HepG2 (cell line): Measurements from ENCODE around the gene ARAP1. TPM values are rescaled to one million over a fixed set of nuclear protein-coding genes. Genes with fewer than 3 reads are reported as not detected.
A peak's percentile ranks its signal among the peaks of the same experiment; 100 is the strongest.

Source experiments
- ATAC-seq: fragments of 200-7000 bp; cut with Tn5 transposase; 3 replicates; pipeline ENCODE4 v1.9.1; 2020; ENCODE audit warnings: mild to moderate bottlenecking, moderate library complexity
- BruUV-seq: library from RNA; stranded (reverse); fragments of 400-500 nt; replicated peaks from 2 replicates; lab custom pipeline; 2021; lab: Mats Ljungman, UMichigan
- CTCF ChIA-PET: fragments of 300-600 bp; formaldehyde crosslinking; extraction: SDS; loops from one replicate; lab custom pipeline; 2021; ENCODE audit warnings: low total read pairs, inconsistent platforms, low intra/inter-chr PET ratio; lab: Yijun Ruan, JAX
- POLR2A ChIA-PET: fragments of 350-600 bp; sonication (Branson Sonifier 250); formaldehyde crosslinking; loops from one replicate; lab custom pipeline; 2020; ENCODE audit warnings: antibody characterized with exemption, inconsistent platforms; lab: Yijun Ruan, JAX
- DNase-seq: peaks from one replicate; pipeline ENCODE4 v3.0.0-alpha.2; 2015; ENCODE audit warnings: low spot score
- FAIRE-seq: peaks from 3 replicates; lab custom pipeline; 2011; peaks lifted over from hg19 to GRCh38; lab: Jason Lieb, UNC
- H2AFZ ChIP-seq: one replicate; pipeline ENCODE4 v1.6.1; 2011; ENCODE audit warnings: low read length, inconsistent platforms
- H3K27ac ChIP-seq: fragments of 300-600 bp; 3 replicates; pipeline ENCODE4 v1.8.0; 2011; ENCODE audit warnings: mixed run types, mild to moderate bottlenecking, mixed read lengths, low read length, inconsistent platforms; ENCODE audit not compliant: insufficient read depth; ENCODE audit errors: extremely low read length
- H3K27me3 ChIP-seq, 2 experiments: fragments of 200-600 bp in 1 of 2; 2 replicates in 1 of 2; 3 replicates in 1 of 2; pipeline versions ENCODE4 v1.6.0 to v1.8.0; 2011; ENCODE audit warnings: low read length in 2 of 2, mild to moderate bottlenecking in 2 of 2, moderate library complexity in 2 of 2, inconsistent platforms in 1 of 2; ENCODE audit not compliant: insufficient read depth in 2 of 2, control insufficient read depth in 1 of 2
- H3K36me3 ChIP-seq, 2 experiments: fragments of 200-600 bp in 1 of 2; replicated peaks in 1 of 2; 2 replicates in 1 of 2; 3 replicates in 1 of 2; pipeline versions ENCODE4 v1.5.1 to v1.8.0; 2011; ENCODE audit warnings: low read length in 2 of 2, inconsistent platforms in 1 of 2; ENCODE audit not compliant: insufficient read depth in 2 of 2, control insufficient read depth in 1 of 2
- H3K4me1 ChIP-seq: 2 replicates; pipeline ENCODE4 v1.5.1; 2012; ENCODE audit warnings: low read length, inconsistent platforms; ENCODE audit not compliant: insufficient read depth
- H3K4me2 ChIP-seq: 2 replicates; pipeline ENCODE4 v1.6.0; 2011; ENCODE audit warnings: low read depth, low read length, inconsistent platforms
- H3K4me3 ChIP-seq, 3 experiments: fragments of 200-600 bp in 1 of 3; sonication (generic), shearing (Covaris generic) in 1 of 3; replicated peaks in 1 of 3; 2 replicates each; pipeline ENCODE4 v1.5.1; 2011 to 2016; ENCODE audit warnings: low read length in 3 of 3, inconsistent platforms in 2 of 3, low read depth in 2 of 3, mild to moderate bottlenecking in 2 of 3, control low read depth in 1 of 3, mixed read lengths in 1 of 3; ENCODE audit not compliant: insufficient read depth in 1 of 3
- H3K79me2 ChIP-seq: one replicate; pipeline ENCODE4 v1.6.1; 2011; ENCODE audit warnings: low read length, inconsistent platforms; ENCODE audit not compliant: insufficient read depth
- H3K9ac ChIP-seq: 2 replicates; pipeline ENCODE4 v1.6.0; 2011; ENCODE audit warnings: mild to moderate bottlenecking, low read depth, low read length, inconsistent platforms; ENCODE audit not compliant: insufficient read depth
- H3K9me3 ChIP-seq: 2 replicates; pipeline ENCODE4 v1.5.1; 2012; ENCODE audit warnings: mild to moderate bottlenecking, low read length
- H4K20me1 ChIP-seq: 2 replicates; pipeline ENCODE4 v1.6.0; 2011; ENCODE audit warnings: inconsistent platforms, mild to moderate bottlenecking, low read length, moderate library complexity; ENCODE audit not compliant: insufficient read depth
- BCL6 ChIP-seq: IDR thresholded peaks from 2 replicates; pipeline ENCODE4 v1.6.1; 2016; ENCODE audit warnings: missing genetic modification reagents, missing compliant biosample characterization
- JDP2 ChIP-seq: sonication (generic); formaldehyde crosslinking; IDR thresholded peaks from 2 replicates; pipeline ENCODE4 v1.8.1; 2022; ENCODE audit warnings: missing genetic modification reagents, borderline replicate concordance
- PCBP1 ChIP-seq: fragments of 200-400 bp; formaldehyde crosslinking; IDR thresholded peaks from 2 replicates; pipeline ENCODE4 v1.6.1; 2017; ENCODE audit warnings: mild to moderate bottlenecking, low read depth, low read length, borderline replicate concordance
- ZMYM3 ChIP-seq: sonication (generic); formaldehyde crosslinking; IDR thresholded peaks from 2 replicates; pipeline ENCODE4 v1.5.1; 2020; ENCODE audit warnings: mild to moderate bottlenecking, missing genetic modification reagents
- ZNF629 ChIP-seq: sonication (generic); formaldehyde crosslinking; conservative IDR thresholded peaks from 2 replicates; pipeline ENCODE4 v1.5.0; 2020; ENCODE audit warnings: missing genetic modification reagents
- ZNF646 ChIP-seq: sonication (generic); formaldehyde crosslinking; IDR thresholded peaks from 2 replicates; pipeline ENCODE4 v1.9.0; 2021; ENCODE audit warnings: mild to moderate bottlenecking, missing genetic modification reagents
- ZNF770 ChIP-seq: sonication (generic); formaldehyde crosslinking; IDR thresholded peaks from 2 replicates; pipeline ENCODE4 v1.5.0; 2020; ENCODE audit warnings: mild to moderate bottlenecking, missing genetic modification reagents
- WGBS: methylation state at CpG from one replicate; pipeline ENCODE4 v1.1.6; 2017; ENCODE audit warnings: low lambda C conversion rate; 5-methylcytosine and 5-hydroxymethylcytosine counted together
- in situ Hi-C: cut with HindIII; loops from 2 replicates; pipeline ENCODE4 v1.10.0; 2017; ENCODE audit warnings: low pct_unique_long_range_greater_than_20kb; ENCODE audit not compliant: extremely low pct_ligation_motif_present
- intact Hi-C: fragments of 100-400 bp; cut with micrococcal nuclease; formaldehyde crosslinking; loops from one replicate; pipeline ENCODE4 v1.10.0; 2022; ENCODE audit not compliant: unreplicated experiment
- polyA plus RNA-seq, 8 experiments: library from polyadenylated mRNA; depleted of rRNA in 3 of 8; stranded (reverse) in 7 of 8; unstranded in 1 of 8; fragments of >200 nt; fragmentation: Illumina TruSeq in 4 of 8; extraction: Trizol in 4 of 8; gene quantifications; 2 replicates each; pipeline versions ENCODE4 v1.2.1 to v1.2.3, GENCODE V29; 2011 to 2016; ENCODE audit warnings: low read depth in 4 of 8, missing spikeins in 1 of 8, mixed read lengths in 1 of 8; ENCODE audit not compliant: insufficient read depth in 1 of 8
- total RNA-seq, 5 experiments: library from RNA; depleted of rRNA; stranded (reverse); fragments of >200 nt; fragmentation: Illumina TruSeq; extraction: Trizol; gene quantifications; 2 replicates each; pipeline ENCODE4 v1.2.3, GENCODE V29; 2016; ENCODE audit warnings: low read depth in 1 of 5

Gene ARAP1
- total and polyA plus RNA-seq, 2 of the 13 experiments (the other 11 are each of a cell fraction or from before 2014, with no cell fraction given) = 43.2 to 55.5 TPM

GRCh38 chr11:72655896-72656464 lies 96.2 kb downstream of the ARAP1 start:
- intact Hi-C loops = no loop called here
- in situ Hi-C loops = no loop called here
- no peak overlapping the region for H2AFZ ChIP-seq
- H3K79me2 ChIP-seq = no peaks in the 10 kb centered on the region
- no peaks in the 10 kb centered on the region for H4K20me1 ChIP-seq
- CTCF ChIA-PET = no interaction called here
- H3K9ac ChIP-seq = no peak overlapping the region
- no peaks in the 10 kb centered on the region for H3K36me3 ChIP-seq
- DNase-seq (no peak), ATAC-seq (no peak), FAIRE-seq (no peak)
- no peaks in the 10 kb centered on the region for H3K9me3 ChIP-seq
- TF ChIP-seq ZNF629 (CRISPR knock-in tag) = peak; percentile 62
- 0 out of 2 replicates have a peak, but pooled peaks have one; percentile 12 for TF ChIP-seq ZMYM3 (CRISPR knock-in tag)
- TF ChIP-seq JDP2 = no peak
- no peak overlapping the region for H3K27ac ChIP-seq
- H3K4me1 ChIP-seq = no peaks in the 10 kb centered on the region
- H3K4me2 ChIP-seq = no peak overlapping the region
- 8% methylated on average over 9 of the region's 11 CpGs for WGBS
- POLR2A ChIA-PET = no interaction called here
- H3K4me3 ChIP-seq = no peak overlapping the region
- BruUV-seq = no TSS peak
- H3K27me3 ChIP-seq = peaks cover 7 to 58% of the 10 kb centered on the region in 2 experiments; a peak in 3 of 5 replicates

GRCh38 chr11:72655014-72655413 lies 97.2 kb downstream of the ARAP1 start:
- BruUV-seq = no TSS peak

More at GRCh38 chr11:72655014-72655413, 97.2 kb downstream of the ARAP1 start:
- no peaks in the 10 kb centered on the region for H3K9me3 ChIP-seq
- WGBS = 17% methylated on average over 3 of the region's 8 CpGs
- intact Hi-C loops = no loop called here
- no peak for FAIRE-seq
- H4K20me1 ChIP-seq = no peaks in the 10 kb centered on the region
- DNase-seq = no peak
- H3K4me3 ChIP-seq = no peak overlapping the region
- no peak overlapping the region for H3K27ac ChIP-seq
- CTCF ChIA-PET = no interaction called here
- H3K36me3 ChIP-seq = no peaks in the 10 kb centered on the region
- H3K79me2 ChIP-seq = no peaks in the 10 kb centered on the region
- POLR2A ChIA-PET = no interaction called here
- in situ Hi-C loops = no loop called here
- peaks cover 5 to 50% of the 10 kb centered on the region in 2 experiments; a peak in 3 of 5 replicates for H3K27me3 ChIP-seq
- no peak; the same call in 2 of the 3 replicates for ATAC-seq
- TF ChIP-seq ZNF770 (peak; percentile 72), ZNF646 (no peak), PCBP1 (no peak), BCL6 (CRISPR knock-in tag) (peak; percentile 55; the same call in 1 of the 2 replicates)
- H2AFZ ChIP-seq = no peak overlapping the region
- no peak overlapping the region for H3K4me2 ChIP-seq
- H3K4me1 ChIP-seq = no peaks in the 10 kb centered on the region
- no peak overlapping the region for H3K9ac ChIP-seq
